CD4-positive, alpha-beta T cell (primary cell): ENCODE data around the gene LPCAT3. TPM values are rescaled to one million over a fixed set of nuclear protein-coding genes. Genes with fewer than 3 reads are reported as not detected.

ENCODE experiments used
- ATAC-seq: fragments of 200-7000 bp; cut with Tn5 transposase; one replicate; pipeline ENCODE4 v1.10.0; 2022; ENCODE audit warnings: mild to moderate bottlenecking; ENCODE audit not compliant: poor library complexity
- CTCF ChIA-PET: fragments of 350-600 bp; sonication (Branson Sonifier 250); formaldehyde crosslinking; loops from one replicate; lab custom pipeline; 2021; ENCODE audit warnings: antibody characterized with exemption, inconsistent platforms; lab: Charles Lee
- POLR2A ChIA-PET: fragments of 350-600 bp; sonication (Branson Sonifier 250); formaldehyde crosslinking; loops from one replicate; lab custom pipeline; 2021; ENCODE audit warnings: antibody characterized with exemption, inconsistent platforms; lab: Charles Lee
- DNase-seq, 14 experiments: peaks; one replicate each; pipeline ENCODE4 v3.0.0-alpha.2; 2013 to 2020; ENCODE audit warnings: mixed read lengths in 2 of 14
- H3K27ac ChIP-seq, 2 donors: one replicate each; pipeline versions ENCODE4 v1.5.1 to v1.7.0; 2013; ENCODE audit warnings: low read length in 2 of 2, low read depth in 1 of 2, mild to moderate bottlenecking in 1 of 2
- H3K27me3 ChIP-seq, 2 experiments: 1 replicate in 1 of 2; 2 replicates in 1 of 2; pipeline versions ENCODE4 v1.6.1 to v1.7.0; 2013; ENCODE audit warnings: low read length in 2 of 2, control low read depth in 1 of 2, mild to moderate bottlenecking in 1 of 2, moderate library complexity in 1 of 2; ENCODE audit not compliant: insufficient read depth in 2 of 2, control insufficient read depth in 1 of 2
- H3K36me3 ChIP-seq: one replicate; pipeline ENCODE4 v1.6.1; 2013; ENCODE audit warnings: low read length, control low read depth; ENCODE audit not compliant: insufficient read depth
- H3K4me1 ChIP-seq: one replicate; pipeline ENCODE4 v1.6.1; 2013; ENCODE audit warnings: low read length, control low read depth; ENCODE audit not compliant: insufficient read depth
- H3K4me3 ChIP-seq: one replicate; pipeline ENCODE4 v1.5.1; 2013; ENCODE audit warnings: mild to moderate bottlenecking, low read length, moderate library complexity
- H3K9me3 ChIP-seq, 2 experiments: 1 replicate in 1 of 2; 2 replicates in 1 of 2; pipeline versions ENCODE4 v1.6.1 to v1.7.0; 2013; ENCODE audit warnings: low read length in 2 of 2, mild to moderate bottlenecking in 2 of 2, control low read depth in 1 of 2, moderate library complexity in 1 of 2; ENCODE audit not compliant: control insufficient read depth in 1 of 2, insufficient read depth in 1 of 2
- H3K27ac Mint-ChIP-seq: one replicate; pipeline ENCODE4 v1.8.0; 2020; ENCODE audit warnings: mixed read lengths
- H3K27me3 Mint-ChIP-seq: one replicate; pipeline ENCODE4 v1.8.0; 2021; ENCODE audit warnings: mixed read lengths
- H3K36me3 Mint-ChIP-seq: one replicate; pipeline ENCODE4 v1.8.0; 2021; ENCODE audit warnings: low read depth, mixed read lengths
- H3K4me1 Mint-ChIP-seq: one replicate; pipeline ENCODE4 v1.8.0; 2021; ENCODE audit warnings: low read depth, mixed read lengths
- H3K4me3 Mint-ChIP-seq: one replicate; pipeline ENCODE4 v1.8.0; 2020; ENCODE audit warnings: mild to moderate bottlenecking, mixed read lengths
- H3K9me3 Mint-ChIP-seq: one replicate; pipeline ENCODE4 v1.8.0; 2020; ENCODE audit warnings: mixed read lengths
- CTCF ChIP-seq: fragments of 200-600 bp; IDR thresholded peaks from one replicate; pipeline ENCODE4 v1.8.0; 2022; ENCODE audit warnings: antibody characterized with exemption, mild to moderate bottlenecking
- intact Hi-C, 2 experiments: fragments of 100-400 bp; cut with DNase I in 1 of 2; cut with micrococcal nuclease in 1 of 2; formaldehyde crosslinking; loops; one replicate each; pipeline versions ENCODE4 v1.15.1 to v1.9.0; 2023 to 2025; cut with DNase I, micrococcal nuclease
- total RNA-seq, 174 experiments: library from RNA in 2 of 174; stranded (reverse) in 2 of 174; gene quantifications; one replicate each; pipeline ENCODE4 v1.2.3 and lab custom pipeline; 2021 to 2026

LPCAT3 gene
- total RNA-seq, 2 experiments from 2014 or later: 11.8 to 14.8 TPM

DNA sequence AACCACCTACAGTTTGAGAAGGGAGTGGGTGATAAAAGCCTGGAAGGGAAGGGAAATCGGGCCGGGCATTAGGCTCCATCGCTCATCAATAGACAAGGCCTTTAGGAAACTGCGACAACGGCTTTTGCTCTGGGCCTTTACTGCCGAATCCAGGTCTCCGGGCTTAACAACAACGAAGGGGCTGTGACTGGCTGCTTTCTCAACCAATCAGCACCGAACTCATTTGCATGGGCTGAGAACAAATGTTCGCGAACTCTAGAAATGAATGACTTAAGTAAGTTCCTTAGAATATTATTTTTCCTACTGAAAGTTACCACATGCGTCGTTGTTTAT is 74.9 kb downstream of the LPCAT3 start:
- peak overlapping the region; percentile 96 to 98 for H3K27ac ChIP-seq
- Mint-ChIP-seq H3K27me3 (no peaks in the 10 kb centered on the region), H3K4me3 (peak overlapping the region; percentile 97), H3K27ac (peak overlapping the region; percentile 97), H3K9me3 (no peaks in the 10 kb centered on the region), H3K36me3 (peaks cover 19% of the 10 kb centered on the region), H3K4me1 (peaks cover 65% of the 10 kb centered on the region)
- no peaks in the 10 kb centered on the region for H3K9me3 ChIP-seq
- CTCF ChIA-PET: interaction anchor here (0.9 to 10.8 kb wide), 10 partner anchors 17 to 166 kb away, joined by 3 to 324 read pairs (median 16); partner anchors contain the start of genes C1RL, CDCA3, ENO2 and LPCAT3
- no peak for TF ChIP-seq CTCF
- H3K4me3 ChIP-seq: peak overlapping the region; percentile 65
- DNase-seq (peak; percentile 63 to 95 (median 74)), ATAC-seq (peak; percentile 69)
- peaks cover 67% of the 10 kb centered on the region for H3K4me1 ChIP-seq
- POLR2A ChIA-PET: interaction anchor here (0.6 to 11.6 kb wide), 40 partner anchors 8 to 1027 kb away, joined by 3 to 963 read pairs (median 7); partner anchors contain the start of genes ATN1, C1RL, CD4 and CDCA3
- intact Hi-C loops: loop anchor here (1.0 to 5.0 kb wide), 3 partner anchors 19 to 76 kb away; partner anchors contain the start of genes LPCAT3 (in 1 of the 2) and TPI1 (in 1 of the 2)
- peaks cover 17% of the 10 kb centered on the region for H3K36me3 ChIP-seq
- no peaks in the 10 kb centered on the region for H3K27me3 ChIP-seq

DNA sequence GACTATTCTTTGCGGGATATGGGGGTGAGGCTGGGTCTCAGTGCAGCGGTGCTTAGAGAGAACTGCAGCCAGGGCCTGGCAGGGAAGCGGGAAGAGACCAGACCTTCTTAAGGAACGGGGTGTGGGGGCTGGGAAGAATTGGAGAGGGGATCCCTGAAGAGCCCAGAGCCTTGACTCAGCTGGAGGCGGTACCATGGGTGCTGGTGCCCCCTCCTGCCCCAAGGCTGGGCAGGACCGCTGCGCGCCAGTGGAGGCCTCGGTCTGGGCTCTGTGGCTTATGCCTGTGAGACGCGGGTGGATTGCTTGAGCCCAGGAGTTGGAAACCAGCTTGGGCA is 76.0 kb downstream of the LPCAT3 start:
- Histone ChIP-seq H3K27me3 (no peaks in the 10 kb centered on the region), H3K27ac (peak overlapping the region in 1 of 2 donors; percentile 1), H3K36me3 (peaks cover 17% of the 10 kb centered on the region), H3K4me1 (peaks cover 65% of the 10 kb centered on the region), H3K4me3 (no peak overlapping the region), H3K9me3 (no peaks in the 10 kb centered on the region)
- CTCF ChIA-PET: interaction anchor here (3.6 to 10.8 kb wide), 2 partner anchors 18 to 73 kb away, joined by 25 to 324 read pairs; no protein-coding TSS in a partner anchor
- intact Hi-C loops: loop anchor here (2.0 to 5.0 kb wide), 2 partner anchors 17 to 75 kb away; partner anchors contain the start of gene TPI1 (in 1 of the 2)
- DNase-seq: peak in 1 of 14 experiments; percentile 46
- Mint-ChIP-seq H3K9me3 (no peaks in the 10 kb centered on the region), H3K27me3 (no peaks in the 10 kb centered on the region), H3K4me3 (peak overlapping the region; percentile 23), H3K36me3 (peaks cover 23% of the 10 kb centered on the region), H3K27ac (peak overlapping the region; percentile 97), H3K4me1 (peaks cover 60% of the 10 kb centered on the region)
- POLR2A ChIA-PET: interaction anchor here (0.6 to 11.6 kb wide), 7 partner anchors 10 to 90 kb away, joined by 3 to 963 read pairs (median 39); partner anchors contain the start of genes CDCA3, EMG1, ENO2 and PHB2
- ATAC-seq: no peak
- TF ChIP-seq CTCF: no peak

DNA sequence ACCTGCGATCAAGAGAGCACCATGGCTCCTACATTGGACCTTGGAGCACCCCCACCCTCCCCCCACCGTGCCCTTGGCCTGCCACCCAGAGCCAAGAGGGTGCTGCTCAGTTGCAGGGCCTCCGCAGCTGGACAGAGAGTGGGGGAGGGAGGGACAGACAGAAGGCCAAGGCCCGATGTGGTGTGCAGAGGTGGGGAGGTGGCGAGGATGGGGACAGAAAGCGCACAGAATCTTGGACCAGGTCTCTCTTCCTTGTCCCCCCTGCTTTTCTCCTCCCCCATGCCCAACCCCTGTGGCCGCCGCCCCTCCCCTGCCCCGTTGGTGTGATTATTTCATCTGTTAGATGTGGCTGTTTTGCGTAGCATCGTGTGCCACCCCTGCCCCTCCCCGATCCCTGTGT is 76.5 kb downstream of the LPCAT3 start:
- Mint-ChIP-seq H3K4me1 (peaks cover 58% of the 10 kb centered on the region), H3K9me3 (no peaks in the 10 kb centered on the region), H3K27ac (peak overlapping the region; percentile 97), H3K36me3 (peaks cover 25% of the 10 kb centered on the region), H3K27me3 (no peaks in the 10 kb centered on the region), H3K4me3 (no peak overlapping the region)
- H3K4me3 ChIP-seq: no peak overlapping the region
- H3K4me1 ChIP-seq: peaks cover 65% of the 10 kb centered on the region
- ATAC-seq (no peak), DNase-seq (no peak)
- no peak for TF ChIP-seq CTCF
- intact Hi-C loops: loop anchor here (2.0 to 5.0 kb wide), 2 partner anchors 17 to 74 kb away; partner anchors contain the start of gene TPI1 (in 1 of the 2)
- peaks cover 17% of the 10 kb centered on the region for H3K36me3 ChIP-seq
- ChIA-PET CTCF (no interaction called here), POLR2A (interaction anchor here (0.8 to 11.6 kb wide), 4 partner anchors 11 to 28 kb away, joined by 3 to 963 read pairs (median 3); partner anchors contain the start of gene PTPN6)
- H3K27me3 ChIP-seq: no peaks in the 10 kb centered on the region
- no peaks in the 10 kb centered on the region for H3K9me3 ChIP-seq
- H3K27ac ChIP-seq: no peak overlapping the region
